Lower leg skin (tissue), 4 donors: ENCODE results near the gene BFSP1. TPM values are rescaled to one million over a fixed set of nuclear protein-coding genes. Genes with fewer than 3 reads are reported as not detected.

ENCODE experiments used
- DNase-seq, 2 donors: peaks; one replicate each; pipeline ENCODE4 v3.0.0-alpha.2; 2019; ENCODE audit warnings: low spot score in 2 of 2
- H3K4me3 ChIP-seq: fragments of 200-600 bp; sonication (generic); 2 replicates; pipeline ENCODE4 v1.5.1; 2017; ENCODE audit warnings: mild to moderate bottlenecking, low read depth; ENCODE audit not compliant: poor library complexity, severe bottlenecking
- POLR2A ChIP-seq, 2 donors: fragments of 450-650 bp; IDR thresholded peaks; one replicate each; pipeline ENCODE4 v1.6.1; 2016 to 2017; ENCODE audit warnings: antibody characterized with exemption in 2 of 2, mild to moderate bottlenecking in 1 of 2, moderate library complexity in 1 of 2
- WGBS, 2 donors: methylation state at CpG; one replicate each; pipeline ENCODE4 v1.1.5; 2018; 5-methylcytosine and 5-hydroxymethylcytosine counted together
- intact Hi-C: fragments of 100-400 bp; cut with DNase I; formaldehyde crosslinking; loops from one replicate; pipeline ENCODE4 v1.15.0; 2023; ENCODE audit warnings: low total_unique reads
- total RNA-seq, 4 donors: library from RNA; depleted of rRNA; stranded (reverse); fragments of >200 nt; gene quantifications; one replicate each; pipeline ENCODE4 v1.1.0, GENCODE V29; 2016
- TF ChIP-seq, protein P1 (sequence below), 3 donors: fragments of 450-650 bp; IDR thresholded peaks; one replicate each; pipeline ENCODE4 v1.5.1; 2016; ENCODE audit warnings: antibody characterized with exemption in 3 of 3, mild to moderate bottlenecking in 3 of 3, moderate library complexity in 2 of 3

The BFSP1 gene
- total RNA-seq, 4 donors from 2014 or later = 0.61 to 2.6 (median 1.7) TPM

DNA sequence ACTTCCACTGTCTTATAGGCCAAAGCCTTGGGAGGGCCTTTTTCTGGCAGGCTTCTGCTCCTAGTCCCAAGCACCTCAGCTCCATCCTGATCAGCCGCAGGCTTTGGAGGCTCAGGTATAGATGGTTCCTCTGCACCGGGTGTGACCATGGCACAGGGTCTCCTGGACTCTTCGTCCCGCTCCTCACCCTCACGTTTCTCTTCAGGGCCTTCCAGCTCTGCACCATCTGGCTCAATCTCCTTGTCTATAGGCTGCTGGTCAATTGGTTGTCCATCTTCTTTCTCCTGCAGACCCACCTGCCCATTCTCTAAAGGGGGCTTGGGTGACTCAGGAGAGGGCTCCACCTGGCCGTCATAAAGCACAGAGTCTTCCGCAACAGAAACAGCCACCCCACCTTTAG is 37.0 kb downstream of the BFSP1 start:
- DNase-seq = peak in 1 of 2 donors; percentile 58
- 96% methylated on average over 7 of the region's 7 CpGs for WGBS, 2 donors
- intact Hi-C loops = no loop called here
- no peak overlapping the region for H3K4me3 ChIP-seq
- no peak for TF ChIP-seq POLR2A (IDR thresholded peaks at IDR 0.05)
- TF ChIP-seq, protein P1, sequence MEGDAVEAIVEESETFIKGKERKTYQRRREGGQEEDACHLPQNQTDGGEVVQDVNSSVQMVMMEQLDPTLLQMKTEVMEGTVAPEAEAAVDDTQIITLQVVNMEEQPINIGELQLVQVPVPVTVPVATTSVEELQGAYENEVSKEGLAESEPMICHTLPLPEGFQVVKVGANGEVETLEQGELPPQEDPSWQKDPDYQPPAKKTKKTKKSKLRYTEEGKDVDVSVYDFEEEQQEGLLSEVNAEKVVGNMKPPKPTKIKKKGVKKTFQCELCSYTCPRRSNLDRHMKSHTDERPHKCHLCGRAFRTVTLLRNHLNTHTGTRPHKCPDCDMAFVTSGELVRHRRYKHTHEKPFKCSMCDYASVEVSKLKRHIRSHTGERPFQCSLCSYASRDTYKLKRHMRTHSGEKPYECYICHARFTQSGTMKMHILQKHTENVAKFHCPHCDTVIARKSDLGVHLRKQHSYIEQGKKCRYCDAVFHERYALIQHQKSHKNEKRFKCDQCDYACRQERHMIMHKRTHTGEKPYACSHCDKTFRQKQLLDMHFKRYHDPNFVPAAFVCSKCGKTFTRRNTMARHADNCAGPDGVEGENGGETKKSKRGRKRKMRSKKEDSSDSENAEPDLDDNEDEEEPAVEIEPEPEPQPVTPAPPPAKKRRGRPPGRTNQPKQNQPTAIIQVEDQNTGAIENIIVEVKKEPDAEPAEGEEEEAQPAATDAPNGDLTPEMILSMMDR (IDR thresholded peaks at IDR 0.05) = no peak

DNA sequence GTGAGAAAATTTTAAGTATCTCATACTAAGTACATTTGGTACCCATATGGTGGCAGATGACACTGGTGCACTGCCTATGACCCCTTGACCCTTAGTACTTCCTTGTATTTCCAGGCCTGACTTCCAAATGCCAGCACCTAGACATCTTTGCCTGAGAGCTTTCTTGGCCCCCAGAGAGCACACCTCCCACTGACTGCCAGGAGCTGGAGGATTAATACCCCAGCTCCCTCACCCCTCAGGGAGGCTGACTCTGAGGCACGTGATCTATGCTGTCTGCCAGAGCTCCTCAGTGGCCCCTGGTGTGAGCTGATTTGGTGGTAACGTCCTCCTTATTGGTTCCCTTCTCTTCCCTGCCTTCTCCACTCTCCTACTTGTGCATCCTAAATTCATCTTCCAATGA is 38.0 kb downstream of the BFSP1 start:
- no peak overlapping the region for H3K4me3 ChIP-seq
- WGBS, 2 donors = 79 to 86% methylated on average over 2 of the region's 2 CpGs
- no peak for TF ChIP-seq POLR2A (IDR thresholded peaks at IDR 0.05)
- TF ChIP-seq, protein P1 (IDR thresholded peaks at IDR 0.05) = no peak
- intact Hi-C loops = no loop called here
- peak in 1 of 2 donors; percentile 36 for DNase-seq

DNA sequence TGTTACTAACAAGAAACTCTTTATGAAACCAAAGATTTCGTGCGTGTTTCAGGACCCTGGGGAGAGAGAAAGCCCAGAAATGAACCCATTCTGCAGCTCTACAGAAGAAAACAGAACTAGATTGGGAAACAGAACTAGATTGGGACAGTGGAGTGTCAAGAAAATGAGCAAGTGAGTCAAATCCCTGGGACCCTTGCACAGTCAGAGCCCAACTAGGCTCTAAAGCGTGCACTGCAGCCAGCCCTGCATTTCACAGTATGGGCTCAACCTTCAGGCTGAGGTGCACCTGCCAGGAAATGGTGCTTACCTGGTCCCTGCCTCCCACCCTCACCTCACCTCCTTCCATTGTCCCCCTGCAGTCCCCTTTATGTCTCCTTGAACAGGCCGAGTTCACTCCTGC is 39.7 kb downstream of the BFSP1 start:
- TF ChIP-seq, protein P1 (IDR thresholded peaks at IDR 0.05) = no peak
- TF ChIP-seq POLR2A (IDR thresholded peaks at IDR 0.05) = no peak
- intact Hi-C loops = no loop called here
- H3K4me3 ChIP-seq = no peak overlapping the region
- 83 to 90% methylated on average over 4 of the region's 4 CpGs for WGBS, 2 donors
- DNase-seq = peak in 1 of 2 donors; percentile 42

DNA sequence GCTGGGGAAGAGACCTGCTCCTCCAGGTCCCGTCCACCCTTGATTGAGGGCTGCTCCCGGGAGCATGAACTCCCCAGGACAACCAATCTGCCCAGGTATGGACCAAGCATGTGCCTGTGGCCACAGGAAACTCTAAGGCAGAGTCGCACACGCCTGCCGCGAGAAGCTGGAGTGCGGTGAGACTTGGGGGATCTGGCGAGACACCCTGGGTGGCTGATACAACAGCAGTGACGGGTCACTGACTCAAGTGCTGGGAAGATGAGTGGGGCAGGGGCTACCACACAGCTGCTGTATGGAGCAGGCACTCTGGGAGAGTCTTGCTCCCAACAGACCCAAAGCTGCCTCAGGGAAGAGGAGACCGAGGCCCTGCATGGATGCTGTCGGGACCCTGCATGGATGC is 40.1 kb downstream of the BFSP1 start:
- intact Hi-C loops = no loop called here
- H3K4me3 ChIP-seq = no peak overlapping the region
- TF ChIP-seq, protein P1 (IDR thresholded peaks at IDR 0.05) = no peak
- TF ChIP-seq POLR2A (IDR thresholded peaks at IDR 0.05) = no peak
- WGBS, 2 donors = 85 to 91% methylated on average over 11 of the region's 11 CpGs
- DNase-seq = peak in 1 of 2 donors; percentile 68

DNA sequence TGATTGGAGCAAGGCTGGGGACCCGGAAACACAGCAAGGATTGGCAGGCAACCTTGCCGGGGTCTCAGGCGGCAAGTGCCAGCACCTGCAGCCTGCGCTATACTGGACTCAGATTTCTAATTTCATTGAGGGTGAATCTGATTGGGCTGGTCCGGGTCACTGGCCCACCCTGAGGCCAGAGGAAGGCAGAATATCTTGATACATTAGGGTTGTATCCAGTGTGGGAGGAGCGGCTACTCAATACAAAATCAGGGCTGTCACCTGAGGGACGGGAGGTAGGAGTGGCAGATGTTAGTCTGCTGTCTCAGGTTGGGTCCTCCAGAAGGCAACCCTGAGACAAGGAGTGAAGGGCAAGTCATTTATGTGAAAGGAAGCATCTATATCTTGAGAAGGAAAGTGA is 40.7 kb downstream of the BFSP1 start:
- TF ChIP-seq, protein P1 (IDR thresholded peaks at IDR 0.05) = no peak
- TF ChIP-seq POLR2A (IDR thresholded peaks at IDR 0.05) = no peak
- intact Hi-C loops = no loop called here
- WGBS, 2 donors = 92% methylated on average over 7 of the region's 7 CpGs
- no peak overlapping the region for H3K4me3 ChIP-seq
- DNase-seq = peak in 1 of 2 donors; percentile 57

DNA sequence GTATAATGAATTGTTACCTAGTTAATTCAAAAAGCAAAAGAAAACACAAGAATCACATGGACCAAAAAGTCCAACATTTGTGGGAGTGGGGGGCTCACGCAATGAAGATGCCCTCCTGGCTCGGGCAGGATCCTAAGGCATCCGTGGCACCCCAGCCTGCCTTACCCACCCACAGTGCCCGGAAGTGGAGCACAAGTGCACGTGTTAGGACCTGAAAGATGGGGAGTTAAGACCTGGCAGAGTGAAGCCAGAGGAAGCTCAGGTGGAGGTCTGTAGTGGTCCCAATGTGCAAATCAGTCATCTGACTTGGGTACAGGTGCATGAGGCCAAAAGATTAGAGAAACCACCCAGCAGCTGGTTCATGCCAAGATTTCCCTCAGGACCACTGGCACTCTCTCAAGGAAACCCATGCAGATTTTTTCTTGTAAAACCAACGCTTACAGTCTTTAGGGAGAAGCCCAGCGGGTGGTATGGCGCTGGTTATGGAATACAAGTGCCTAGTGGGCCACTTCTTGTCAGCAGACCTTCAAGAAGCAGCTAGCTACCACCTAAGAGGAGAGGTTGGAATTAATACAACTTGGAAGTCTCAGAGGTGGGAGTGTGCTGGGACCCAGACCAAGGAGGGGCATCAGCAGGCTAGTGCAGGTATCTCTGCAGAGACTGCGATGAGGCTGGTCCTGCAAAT is 42.1 kb downstream of the BFSP1 start:
- H3K4me3 ChIP-seq = no peak overlapping the region
- TF ChIP-seq, protein P1 (IDR thresholded peaks at IDR 0.05) = no peak
- no peak for TF ChIP-seq POLR2A (IDR thresholded peaks at IDR 0.05)
- WGBS, 2 donors = 84 to 91% methylated on average over 9 of the region's 9 CpGs
- intact Hi-C loops = no loop called here
- peak in 1 of 2 donors; percentile 66 for DNase-seq
